Activated T-cell treated with anti-CD3 and anti-CD28 coated beads for 1 hour (primary cell): ENCODE measurements around the gene MRPL38.
"Not testable (repeated sequence)": the region's sequence is repeated elsewhere in the genome, so short reads cannot be mapped to it uniquely, and the experiment has no call there.

Source experiments
- DNase-seq: peaks from one replicate; pipeline ENCODE4 v3.0.0-alpha.2; 2020; ENCODE audit warnings: low read depth

Gene MRPL38

GRCh38 chr17:75876190-75876937, 28.3 kb downstream of the MRPL38 start:
- DNase-seq, result peak; percentile 63

- DNase-seq, result no peak
Measured at GRCh38 chr17:75875940-75876189, 28.8 kb downstream of the MRPL38 start.

GRCh38 chr17:75875182-75875939, 29.3 kb downstream of the MRPL38 start:
- no peak for DNase-seq

- DNase-seq, result no peak
Measured at GRCh38 chr17:75874323-75875181, 30.1 kb downstream of the MRPL38 start.

- DNase-seq, result no peak
Measured at GRCh38 chr17:75873587-75874322, 30.9 kb downstream of the MRPL38 start.

- peak; percentile 56 for DNase-seq
Measured at GRCh38 chr17:75872434-75873351, 32.0 kb downstream of the MRPL38 start.

- not testable (repeated sequence) for DNase-seq
Measured at GRCh38 chr17:75870228-75870627, 34.5 kb downstream of the MRPL38 start.

GRCh38 chr17:75869282-75870141, 35.2 kb downstream of the MRPL38 start:
- DNase-seq, result no peak

- not testable (repeated sequence) for DNase-seq
Measured at GRCh38 chr17:75868730-75869281, 35.9 kb downstream of the MRPL38 start.

- DNase-seq, result not testable (repeated sequence)
Measured at GRCh38 chr17:75865404-75866188, 39.1 kb downstream of the MRPL38 start.

GRCh38 chr17:75864887-75865286, 39.8 kb downstream of the MRPL38 start:
- DNase-seq, result not testable (repeated sequence)

- DNase-seq, result no peak
Measured at GRCh38 chr17:75864448-75864871, 40.2 kb downstream of the MRPL38 start.

- no peak for DNase-seq
Measured at GRCh38 chr17:75861927-75862317, 42.8 kb downstream of the MRPL38 start.

GRCh38 chr17:75859358-75859757, 45.3 kb downstream of the MRPL38 start:
- DNase-seq, result not testable (repeated sequence)

- no peak for DNase-seq
Measured at GRCh38 chr17:75856062-75856756, 48.5 kb downstream of the MRPL38 start.

- DNase-seq, result peak; percentile 95
Measured at GRCh38 chr17:75855310-75856061, 49.2 kb downstream of the MRPL38 start, which contains the start of gene WBP2. Gene WBP2, minus strand, starts transcription at chr17:75855335. Its CDS starts 38 bp downstream, at chr17:75855297.

GRCh38 chr17:75854881-75855309, 49.8 kb downstream of the MRPL38 start:
- DNase-seq, result peak; percentile 54
